Aorta (tissue), 5 donors: ENCODE data around the gene ZIC5. TPM values are rescaled to one million over a fixed set of nuclear protein-coding genes. Genes with fewer than 3 reads are reported as not detected.

ENCODE experiments used
- ATAC-seq: fragments of 200-7000 bp; cut with Tn5 transposase; one replicate; pipeline ENCODE4 v1.9.1; 2022; ENCODE audit warnings: moderate library complexity; ENCODE audit not compliant: low FRiP score
- DNase-seq, 2 donors: peaks; one replicate each; pipeline ENCODE4 v3.0.0-alpha.2; 2020
- H3K27ac ChIP-seq, 2 donors: one replicate each; pipeline ENCODE4 v1.5.1; 2013; ENCODE audit warnings: low read length in 2 of 2, mild to moderate bottlenecking in 2 of 2, moderate library complexity in 2 of 2, control low read depth in 1 of 2, inconsistent platforms in 1 of 2, low read depth in 1 of 2
- H3K27me3 ChIP-seq, 2 donors: one replicate each; pipeline ENCODE4 v1.6.1; 2013; ENCODE audit warnings: control low read depth in 1 of 2, low read length in 1 of 2, mild to moderate bottlenecking in 1 of 2, moderate library complexity in 1 of 2; ENCODE audit not compliant: insufficient read depth in 2 of 2, control insufficient read depth in 1 of 2
- H3K36me3 ChIP-seq, 2 donors: one replicate each; pipeline ENCODE4 v1.6.1; 2013; ENCODE audit warnings: control low read depth in 1 of 2, low read length in 1 of 2, mild to moderate bottlenecking in 1 of 2; ENCODE audit not compliant: insufficient read depth in 2 of 2, control insufficient read depth in 1 of 2
- H3K4me1 ChIP-seq, 2 donors: one replicate each; pipeline ENCODE4 v1.6.1; 2013; ENCODE audit warnings: low read length in 2 of 2, control low read depth in 1 of 2, mild to moderate bottlenecking in 1 of 2, moderate library complexity in 1 of 2; ENCODE audit not compliant: insufficient read depth in 2 of 2, control insufficient read depth in 1 of 2
- H3K4me3 ChIP-seq, 2 donors: one replicate each; pipeline ENCODE4 v1.5.1; 2013; ENCODE audit warnings: low read length in 2 of 2, control low read depth in 1 of 2, mild to moderate bottlenecking in 1 of 2
- H3K9me3 ChIP-seq: one replicate; pipeline ENCODE4 v1.6.1; 2013; ENCODE audit warnings: mild to moderate bottlenecking, low read length; ENCODE audit not compliant: control insufficient read depth
- WGBS, 2 donors: extraction: QIAGEN DNeasy Blood & Tissue Kit; methylation state at CpG; one replicate each; pipeline ENCODE4 v1.1.7; 2013; 5-methylcytosine and 5-hydroxymethylcytosine counted together
- intact Hi-C, 2 donors: fragments of 100-400 bp; cut with DNase I; formaldehyde crosslinking; loops; one replicate each; pipeline versions ENCODE4 v1.14.2 to v1.15.0; 2022
- polyA plus RNA-seq, 2 donors: library from polyadenylated mRNA; stranded (reverse); fragments of 200-250 nt; gene quantifications; one replicate each; pipeline ENCODE4 v1.2.3, GENCODE V29; 2013
- total RNA-seq, 2 donors: library from RNA; stranded (reverse); fragmentation: NEBNext Ultra II Directional; extraction: Animal tissue kit (Norgen Biotek cat#: 25700); gene quantifications; one replicate each; pipeline ENCODE4 v1.2.1, GENCODE V29; 2021
- donor health status: healthy with polysubstance abuse.
- donor health status: Bipolar disorder and iron deficiency.
- donor health status: DM: no; HTN: no; CAD: no.
- donor health status: DM: no; HTN: no; CAD: no.
- donor health status: DM: yes; HTN: yes; CAD: no.

The ZIC5 gene
- total and polyA plus RNA-seq, 4 donors, result 0.13 TPM; not detected in 3

DNA sequence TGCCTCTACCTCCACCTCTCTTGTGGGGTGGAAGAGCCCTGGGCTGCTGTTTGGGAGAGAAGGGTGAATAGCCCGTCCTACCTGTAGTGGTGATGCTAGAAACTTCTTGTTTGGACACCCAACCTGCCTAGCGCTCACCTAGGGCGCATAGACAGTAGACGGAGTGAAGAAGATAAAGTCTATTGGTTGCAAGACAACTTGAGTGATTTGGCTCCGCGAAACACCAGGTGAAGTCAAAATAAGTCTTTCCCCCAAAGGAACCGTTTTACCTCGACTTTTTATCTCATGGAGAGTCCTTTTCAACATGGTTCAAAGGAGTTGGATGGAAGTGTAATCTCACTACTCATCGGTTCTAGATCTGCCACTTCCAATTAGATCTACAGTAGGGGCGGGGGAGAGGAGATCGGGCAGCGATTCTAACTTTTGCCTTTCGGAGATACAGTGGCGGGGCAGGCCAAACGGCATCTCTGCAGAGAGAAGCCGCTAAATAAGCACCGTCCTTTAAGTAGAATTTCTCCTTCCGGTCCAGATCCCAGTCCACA, 694 bp upstream of the ZIC5 start:
- no peak for DNase-seq
- intact Hi-C loops, result loop anchor here in 1 of 2 donors (10.0 kb wide), 1 partner anchor 317 kb away; no protein-coding TSS in a partner anchor
- no peak for ATAC-seq
- Histone ChIP-seq H3K27me3 (peaks cover 0 to under 1% of the 10 kb centered on the region in 2 donors), H3K4me1 (no peaks in the 10 kb centered on the region), H3K27ac (no peak overlapping the region), H3K4me3 (no peak overlapping the region), H3K9me3 (no peaks in the 10 kb centered on the region), H3K36me3 (no peaks in the 10 kb centered on the region)
- 17% methylated on average over 18 of the region's 18 CpGs for WGBS, 2 donors

- WGBS, 2 donors, result 1 to 2% methylated on average over 61 to 118 of the region's 118 CpGs
- Histone ChIP-seq H3K4me3 (peak overlapping the region; percentile 41 to 53), H3K27ac (no peak overlapping the region), H3K27me3 (no peaks in the 10 kb centered on the region), H3K9me3 (no peaks in the 10 kb centered on the region), H3K36me3 (no peaks in the 10 kb centered on the region), H3K4me1 (no peaks in the 10 kb centered on the region)
- intact Hi-C loops, result loop anchor here in 1 of 2 donors (10.0 kb wide), 1 partner anchor 316 kb away; no protein-coding TSS in a partner anchor
- no peak for DNase-seq
- ATAC-seq, result no peak
Observed at GRCh38 chr13:99970651-99971575, 654 bp downstream of the ZIC5 start.

DNA sequence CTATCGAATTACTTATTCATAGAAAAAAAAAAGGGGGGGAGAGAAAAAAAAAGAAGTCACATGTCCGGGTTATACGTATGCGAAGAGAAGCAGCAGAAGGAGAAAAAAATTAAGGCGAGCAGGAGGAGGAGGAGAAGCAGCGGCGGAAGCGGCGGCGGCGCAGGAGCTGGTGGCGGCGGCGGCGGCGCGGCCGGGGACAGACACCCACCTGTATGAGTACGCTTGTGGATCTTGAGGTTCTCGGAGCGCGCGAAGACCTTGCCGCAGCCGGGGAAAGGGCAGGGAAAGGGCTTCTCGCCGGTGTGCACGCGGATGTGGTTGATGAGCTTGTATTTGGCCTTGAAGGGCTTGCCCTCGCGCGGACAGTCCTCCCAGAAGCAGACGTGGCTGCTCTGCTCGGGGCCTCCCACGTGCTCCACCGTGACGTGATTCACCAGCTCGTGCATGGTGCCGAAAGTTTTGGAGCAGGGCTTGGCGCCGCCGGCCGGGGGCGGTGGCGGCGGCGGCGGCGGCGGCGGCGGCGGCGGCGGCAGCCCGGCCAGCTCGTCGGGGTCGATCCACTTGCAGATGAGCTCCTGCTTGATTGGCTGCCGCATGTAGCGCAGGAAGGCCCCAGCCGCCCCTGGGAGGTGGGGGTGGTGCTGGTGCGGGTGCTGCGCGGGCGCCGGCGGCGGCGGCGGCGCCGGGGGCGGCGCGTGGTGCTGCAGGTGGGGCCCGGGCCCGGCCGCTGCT, 1.5 kb downstream of the ZIC5 start:
- DNase-seq (peak in 1 of 2 donors; percentile 87), ATAC-seq (no peak)
- Histone ChIP-seq H3K9me3 (no peaks in the 10 kb centered on the region), H3K27me3 (no peaks in the 10 kb centered on the region), H3K27ac (no peak overlapping the region), H3K4me1 (no peaks in the 10 kb centered on the region), H3K36me3 (no peaks in the 10 kb centered on the region), H3K4me3 (peak overlapping the region; percentile 41 to 53)
- intact Hi-C loops, result loop anchor here in 1 of 2 donors (10.0 kb wide), 1 partner anchor 315 kb away; no protein-coding TSS in a partner anchor
- 2 to 3% methylated on average over 51 to 79 of the region's 79 CpGs for WGBS, 2 donors

GRCh38 chr13:99969453-99969918, 2.1 kb downstream of the ZIC5 start:
- Histone ChIP-seq H3K4me1 (no peaks in the 10 kb centered on the region), H3K4me3 (no peak overlapping the region), H3K9me3 (no peaks in the 10 kb centered on the region), H3K27ac (no peak overlapping the region), H3K36me3 (no peaks in the 10 kb centered on the region), H3K27me3 (no peaks in the 10 kb centered on the region)
- intact Hi-C loops, result no loop called here
- no peak for ATAC-seq
- DNase-seq, result no peak
- WGBS, 2 donors, result 7 to 8% methylated on average over 46 to 52 of the region's 52 CpGs

DNA sequence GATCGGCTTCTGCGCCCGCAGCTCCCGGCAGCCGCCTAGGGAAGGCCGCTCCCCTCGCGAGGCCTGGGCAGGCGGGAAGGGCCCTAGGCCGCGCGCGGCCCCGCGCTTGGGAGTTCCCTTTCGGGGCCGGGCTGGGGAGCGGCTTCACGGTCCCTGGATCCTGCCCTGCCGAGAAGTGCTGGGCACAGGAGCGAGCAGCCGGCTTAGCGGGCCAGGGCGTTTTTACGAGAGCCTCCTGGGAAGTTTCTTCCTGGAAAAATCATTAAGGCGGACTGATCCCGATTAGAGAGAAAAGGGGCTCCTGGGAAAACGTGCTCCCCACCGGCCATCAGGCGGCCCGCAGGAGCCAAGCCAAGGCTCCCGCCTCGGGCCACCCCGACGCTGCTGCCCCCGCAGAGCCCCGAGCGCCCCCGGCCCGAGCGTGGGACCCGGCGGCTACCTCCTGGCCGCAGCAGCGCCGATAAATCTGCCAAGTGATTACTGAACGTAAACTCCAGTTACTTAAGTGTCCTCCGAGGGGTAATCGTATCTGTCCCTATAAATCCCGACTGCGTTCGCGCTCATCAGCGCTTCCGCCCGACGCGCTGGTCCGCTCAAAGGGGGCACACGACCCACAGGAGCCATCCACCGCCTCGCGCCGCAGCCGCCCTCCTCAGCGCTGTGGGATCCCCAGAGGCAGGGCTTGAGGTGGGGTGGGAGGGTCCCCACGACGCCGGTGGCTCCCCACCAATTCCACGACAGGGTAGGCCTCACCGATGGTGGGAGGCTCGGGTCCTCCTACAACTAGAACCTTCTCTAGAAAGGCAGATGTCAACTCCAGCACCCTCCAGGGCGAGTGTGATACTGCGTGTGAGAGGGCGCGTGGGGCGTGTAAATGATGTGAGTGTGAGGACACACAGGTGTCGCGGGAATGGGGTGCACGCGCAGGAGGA, 2.8 kb downstream of the ZIC5 start:
- H3K4me3 ChIP-seq, result no peak overlapping the region
- intact Hi-C loops, result no loop called here
- H3K27me3 ChIP-seq, result no peaks in the 10 kb centered on the region
- H3K36me3 ChIP-seq, result no peaks in the 10 kb centered on the region
- H3K4me1 ChIP-seq, result no peaks in the 10 kb centered on the region
- DNase-seq, result no peak
- peak; percentile 36 for ATAC-seq
- 6 to 7% methylated on average over 69 to 81 of the region's 81 CpGs for WGBS, 2 donors
- H3K27ac ChIP-seq, result no peak overlapping the region
- no peaks in the 10 kb centered on the region for H3K9me3 ChIP-seq

DNA sequence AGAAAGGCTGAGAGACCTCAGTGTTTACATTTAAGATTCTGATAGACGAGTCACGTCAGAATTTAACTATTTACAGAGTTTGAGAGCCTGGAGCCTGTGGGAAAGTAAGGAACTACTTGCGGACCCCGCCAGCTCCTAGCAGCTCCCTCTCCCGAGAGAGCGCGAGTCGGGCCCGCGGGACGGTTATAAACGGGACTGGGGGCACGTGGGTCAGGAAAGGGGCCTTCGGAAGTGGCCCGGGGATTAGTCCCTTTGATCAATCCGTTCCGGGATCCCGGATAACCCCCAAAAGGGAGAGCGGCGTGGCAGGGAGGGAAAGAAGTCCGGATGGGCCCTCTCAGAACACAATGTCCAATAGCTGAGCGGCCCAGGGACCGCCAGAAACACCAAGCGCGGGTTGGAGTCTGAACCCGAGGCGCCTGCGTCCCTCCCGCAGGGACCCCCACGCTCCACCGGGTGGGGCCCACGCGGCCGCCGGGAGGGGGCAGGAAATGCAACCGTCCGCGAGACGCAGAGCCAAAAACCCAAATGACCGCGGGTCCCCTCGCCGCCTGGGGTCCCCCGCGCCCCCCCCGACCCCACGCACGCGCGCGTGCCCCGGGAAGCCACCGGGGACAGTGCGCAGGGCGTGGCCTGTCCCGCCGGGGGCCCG, 3.6 kb downstream of the ZIC5 start:
- H3K4me1 ChIP-seq, result no peaks in the 10 kb centered on the region
- no peaks in the 10 kb centered on the region for H3K36me3 ChIP-seq
- DNase-seq (no peak), ATAC-seq (no peak)
- intact Hi-C loops, result no loop called here
- H3K9me3 ChIP-seq, result no peaks in the 10 kb centered on the region
- no peak overlapping the region for H3K4me3 ChIP-seq
- no peak overlapping the region for H3K27ac ChIP-seq
- H3K27me3 ChIP-seq, result no peaks in the 10 kb centered on the region
- WGBS, 2 donors, result 19 to 30% methylated on average over 34 to 58 of the region's 58 CpGs

DNA sequence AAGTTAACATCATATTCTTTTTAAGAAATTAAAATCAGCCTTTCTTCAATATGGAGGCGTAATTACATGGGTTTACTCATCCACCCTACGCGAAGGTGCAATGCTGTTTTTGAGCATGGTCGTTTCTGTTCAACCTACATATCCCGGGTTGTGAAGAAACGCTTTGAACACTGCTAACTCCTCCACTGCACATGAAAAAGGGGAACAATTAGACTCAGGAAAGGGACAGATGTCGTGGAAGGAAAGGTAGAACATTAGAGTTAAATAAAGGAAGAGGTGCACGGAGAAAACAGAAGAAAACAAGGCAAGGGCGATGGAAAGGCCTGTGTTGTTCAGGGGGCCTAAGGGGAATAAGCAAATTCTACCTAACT, 4.1 kb downstream of the ZIC5 start:
- H3K9me3 ChIP-seq, result no peaks in the 10 kb centered on the region
- no peak overlapping the region for H3K27ac ChIP-seq
- H3K4me1 ChIP-seq, result no peaks in the 10 kb centered on the region
- no peak overlapping the region for H3K4me3 ChIP-seq
- intact Hi-C loops, result no loop called here
- H3K36me3 ChIP-seq, result no peaks in the 10 kb centered on the region
- ATAC-seq (no peak), DNase-seq (no peak)
- H3K27me3 ChIP-seq, result no peaks in the 10 kb centered on the region
- WGBS, 2 donors, result 93 to 94% methylated on average over 9 of the region's 9 CpGs
